ENCODE data around the gene MEI1.

The MEI1 gene

GRCh38 chr22:41758231-41758630, 58.9 kb downstream of the MEI1 start:
- TF ChIP-seq, protein P1, sequence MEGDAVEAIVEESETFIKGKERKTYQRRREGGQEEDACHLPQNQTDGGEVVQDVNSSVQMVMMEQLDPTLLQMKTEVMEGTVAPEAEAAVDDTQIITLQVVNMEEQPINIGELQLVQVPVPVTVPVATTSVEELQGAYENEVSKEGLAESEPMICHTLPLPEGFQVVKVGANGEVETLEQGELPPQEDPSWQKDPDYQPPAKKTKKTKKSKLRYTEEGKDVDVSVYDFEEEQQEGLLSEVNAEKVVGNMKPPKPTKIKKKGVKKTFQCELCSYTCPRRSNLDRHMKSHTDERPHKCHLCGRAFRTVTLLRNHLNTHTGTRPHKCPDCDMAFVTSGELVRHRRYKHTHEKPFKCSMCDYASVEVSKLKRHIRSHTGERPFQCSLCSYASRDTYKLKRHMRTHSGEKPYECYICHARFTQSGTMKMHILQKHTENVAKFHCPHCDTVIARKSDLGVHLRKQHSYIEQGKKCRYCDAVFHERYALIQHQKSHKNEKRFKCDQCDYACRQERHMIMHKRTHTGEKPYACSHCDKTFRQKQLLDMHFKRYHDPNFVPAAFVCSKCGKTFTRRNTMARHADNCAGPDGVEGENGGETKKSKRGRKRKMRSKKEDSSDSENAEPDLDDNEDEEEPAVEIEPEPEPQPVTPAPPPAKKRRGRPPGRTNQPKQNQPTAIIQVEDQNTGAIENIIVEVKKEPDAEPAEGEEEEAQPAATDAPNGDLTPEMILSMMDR (IDR thresholded peaks at IDR 0.05; ENCODE audit: insufficient read depth, low read depth, low read length, missing control alignments): no peak
- no peak for DNase-seq (ENCODE audit: low read depth)

GRCh38 chr22:41762980-41763779, 63.9 kb downstream of the MEI1 start:
- DNase-seq (ENCODE audit: low read depth): peak; percentile 82
- TF ChIP-seq, protein P1 (IDR thresholded peaks at IDR 0.05; ENCODE audit: insufficient read depth, low read depth, low read length, missing control alignments): peak; percentile 46
- H3K4me3 ChIP-seq (ENCODE audit: low read length): no peak overlapping the region

More at GRCh38 chr22:41758231-41758630, 58.9 kb downstream of the MEI1 start:
- H3K4me3 ChIP-seq (ENCODE audit: low read length): no peak overlapping the region

DNA sequence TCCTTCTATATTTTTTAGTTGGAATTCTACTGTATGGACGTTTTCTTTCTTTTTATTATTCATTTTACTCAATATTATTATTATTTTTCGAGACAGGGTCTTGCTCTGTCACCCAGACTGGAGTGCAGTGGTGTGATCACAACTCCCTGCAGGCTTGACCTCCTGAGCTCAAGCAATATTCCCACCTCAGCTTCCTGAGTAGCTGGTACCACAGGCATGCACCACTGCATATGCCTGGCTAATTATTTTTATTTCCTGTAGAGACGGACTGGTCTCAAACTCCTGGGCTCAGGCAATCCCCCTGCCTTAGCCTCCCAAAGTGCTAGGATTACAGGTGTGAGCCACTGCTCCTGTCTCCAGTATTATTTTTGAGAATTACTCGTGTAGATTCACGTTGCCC, 67.2 kb downstream of the MEI1 start:
- DNase-seq (ENCODE audit: low read depth): no peak

DNA sequence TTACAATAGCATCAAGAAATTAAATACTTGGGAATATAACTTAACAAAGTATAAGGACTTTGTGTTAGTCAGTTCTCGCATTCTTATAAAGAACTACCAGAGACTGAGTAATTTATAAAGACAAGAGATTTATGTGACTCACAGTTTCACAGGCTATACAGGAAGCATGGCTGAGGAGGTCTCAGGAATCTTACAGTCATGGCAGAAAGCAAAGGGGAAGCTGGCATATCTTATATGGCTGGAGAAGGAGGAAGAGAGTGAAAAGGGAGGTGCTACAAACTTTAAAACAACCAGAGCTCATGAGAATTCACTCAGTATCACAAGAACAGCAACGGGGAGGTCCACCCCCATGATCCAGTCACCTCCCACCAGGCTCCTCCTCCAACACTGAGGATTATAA, 69.1 kb downstream of the MEI1 start:
- TF ChIP-seq, protein P1 (IDR thresholded peaks at IDR 0.05; ENCODE audit: insufficient read depth, low read depth, low read length, missing control alignments): no peak
- peak; percentile 84 for DNase-seq (ENCODE audit: low read depth)
- H3K4me3 ChIP-seq (ENCODE audit: low read length): no peak overlapping the region

More for the DNA sequence above, 67.2 kb downstream of the MEI1 start:
- TF ChIP-seq, protein P1 (IDR thresholded peaks at IDR 0.05; ENCODE audit: insufficient read depth, low read depth, low read length, missing control alignments): no peak
- H3K4me3 ChIP-seq (ENCODE audit: low read length): no peak overlapping the region

DNA sequence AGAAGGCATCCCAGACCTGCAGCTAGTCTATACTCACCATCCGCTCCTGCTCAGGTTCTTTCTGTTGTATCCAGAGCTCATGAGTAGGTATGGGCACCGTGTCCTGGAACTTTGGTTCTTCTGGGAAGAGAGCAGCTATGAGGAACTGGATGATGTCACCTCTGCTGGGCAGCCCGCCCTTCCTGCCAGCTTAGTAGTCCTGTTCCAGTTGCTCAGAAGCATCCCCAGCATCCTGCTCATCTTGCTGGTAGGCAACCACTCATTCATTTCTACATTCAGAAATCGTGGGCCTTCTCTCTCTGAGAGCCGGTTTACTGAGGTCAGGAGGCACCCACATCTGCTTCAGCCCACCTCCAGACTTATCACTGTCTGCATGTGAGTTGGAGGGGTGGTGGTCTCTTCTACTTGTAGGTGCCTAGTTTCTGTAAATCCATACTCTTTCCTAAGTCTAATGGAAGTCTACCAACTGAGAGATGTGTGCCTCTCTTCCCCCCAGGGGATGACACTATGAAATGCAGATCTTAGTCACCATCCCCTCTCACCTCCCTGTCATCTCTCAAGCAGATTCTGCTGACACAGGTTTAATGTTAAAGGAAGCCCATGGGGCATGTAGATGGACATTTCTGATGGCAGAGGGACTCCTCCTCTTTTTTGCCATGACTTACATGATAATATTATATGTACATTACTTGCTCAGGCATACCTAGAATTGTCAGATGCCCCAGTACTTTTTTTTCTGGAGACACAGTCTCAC, 71.6 kb downstream of the MEI1 start:
- peak; percentile 82 for DNase-seq (ENCODE audit: low read depth)
- no peak overlapping the region for H3K4me3 ChIP-seq (ENCODE audit: low read length)
- TF ChIP-seq, protein P1 (IDR thresholded peaks at IDR 0.05; ENCODE audit: insufficient read depth, low read depth, low read length, missing control alignments): no peak

GRCh38 chr22:41772198-41772597, 72.9 kb downstream of the MEI1 start:
- TF ChIP-seq, protein P1 (IDR thresholded peaks at IDR 0.05; ENCODE audit: insufficient read depth, low read depth, low read length, missing control alignments): no peak
- H3K4me3 ChIP-seq (ENCODE audit: low read length): no peak overlapping the region
- DNase-seq (ENCODE audit: low read depth): peak; percentile 14

Measured in epithelial cell of esophagus (primary cell).